Thoracic aorta (tissue), 2 donors: ENCODE measurements around the gene BCO1. TPM values are rescaled to one million over a fixed set of nuclear protein-coding genes. Genes with fewer than 3 reads are reported as not detected.
A peak's percentile ranks its signal among the peaks of the same experiment; 100 is the strongest.

ENCODE experiments used
- ATAC-seq: fragments of 150-250 bp; one replicate; pipeline ENCODE4 v1.8.0; 2017; ENCODE audit warnings: low read depth; ENCODE audit not compliant: insufficient number of reproducible peaks, low FRiP score
- DNase-seq: peaks from one replicate; pipeline ENCODE4 v3.0.0-alpha.2; 2020; ENCODE audit warnings: low spot score
- H3K27ac ChIP-seq, 2 donors: fragments of 200-600 bp; sonication (generic); 1 replicate in 1 of 2; 2 replicates in 1 of 2; pipeline ENCODE4 v1.5.1; 2016; ENCODE audit warnings: mild to moderate bottlenecking in 2 of 2, moderate library complexity in 2 of 2
- H3K27me3 ChIP-seq: fragments of 200-600 bp; sonication (generic); replicated peaks from 2 replicates; pipeline ENCODE4 v1.6.0; 2016; ENCODE audit warnings: mild to moderate bottlenecking; ENCODE audit not compliant: insufficient read depth
- H3K36me3 ChIP-seq: fragments of 200-600 bp; sonication (generic); one replicate; pipeline ENCODE4 v1.5.1; 2016
- H3K4me1 ChIP-seq, 2 donors: fragments of 200-600 bp; sonication (generic); 1 replicate in 1 of 2; 2 replicates in 1 of 2; pipeline versions ENCODE4 v1.5.1 to v1.6.0; 2016; ENCODE audit warnings: low read depth in 2 of 2, mild to moderate bottlenecking in 1 of 2; ENCODE audit not compliant: control insufficient read depth in 1 of 2
- H3K4me3 ChIP-seq: fragments of 200-600 bp; sonication (generic); 2 replicates; pipeline ENCODE4 v1.5.1; 2016; ENCODE audit warnings: mild to moderate bottlenecking
- H3K9me3 ChIP-seq: fragments of 200-600 bp; sonication (generic); 2 replicates; pipeline ENCODE4 v1.5.1; 2016
- total RNA-seq, 2 donors: library from RNA; depleted of rRNA; stranded (reverse); fragments of >200 nt; gene quantifications; one replicate each; pipeline versions ENCODE4 v1.1.0 to v1.2.3, GENCODE V29; 2016
- TF ChIP-seq, protein P1 (sequence below): fragments of 200-600 bp; sonication (generic); IDR thresholded peaks from one replicate; pipeline ENCODE4 v1.5.1; 2019; ENCODE audit warnings: antibody characterized with exemption

BCO1 gene
- total RNA-seq, 2 donors from 2014 or later = not detected

DNA sequence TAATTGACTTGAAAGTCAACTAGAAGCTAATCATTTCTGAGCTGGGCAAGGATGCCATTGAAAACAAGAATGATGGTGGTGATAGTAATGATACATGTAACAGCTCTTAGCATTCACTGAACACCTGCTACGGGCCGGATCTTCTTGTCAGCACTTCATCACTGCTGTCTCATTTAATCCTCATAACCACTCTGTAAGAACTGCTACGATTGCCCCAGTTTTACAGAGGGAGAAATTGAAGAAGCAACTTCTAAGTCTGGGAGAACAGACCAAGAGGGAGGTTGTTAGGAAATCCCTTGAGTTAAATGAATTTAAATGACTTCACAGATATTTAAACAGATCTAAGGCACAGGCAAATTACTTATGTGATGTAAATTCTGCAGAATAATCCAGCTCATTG is 69.3 kb downstream of the BCO1 start:
- ATAC-seq (no peak), DNase-seq (no peak)
- TF ChIP-seq, protein P1, sequence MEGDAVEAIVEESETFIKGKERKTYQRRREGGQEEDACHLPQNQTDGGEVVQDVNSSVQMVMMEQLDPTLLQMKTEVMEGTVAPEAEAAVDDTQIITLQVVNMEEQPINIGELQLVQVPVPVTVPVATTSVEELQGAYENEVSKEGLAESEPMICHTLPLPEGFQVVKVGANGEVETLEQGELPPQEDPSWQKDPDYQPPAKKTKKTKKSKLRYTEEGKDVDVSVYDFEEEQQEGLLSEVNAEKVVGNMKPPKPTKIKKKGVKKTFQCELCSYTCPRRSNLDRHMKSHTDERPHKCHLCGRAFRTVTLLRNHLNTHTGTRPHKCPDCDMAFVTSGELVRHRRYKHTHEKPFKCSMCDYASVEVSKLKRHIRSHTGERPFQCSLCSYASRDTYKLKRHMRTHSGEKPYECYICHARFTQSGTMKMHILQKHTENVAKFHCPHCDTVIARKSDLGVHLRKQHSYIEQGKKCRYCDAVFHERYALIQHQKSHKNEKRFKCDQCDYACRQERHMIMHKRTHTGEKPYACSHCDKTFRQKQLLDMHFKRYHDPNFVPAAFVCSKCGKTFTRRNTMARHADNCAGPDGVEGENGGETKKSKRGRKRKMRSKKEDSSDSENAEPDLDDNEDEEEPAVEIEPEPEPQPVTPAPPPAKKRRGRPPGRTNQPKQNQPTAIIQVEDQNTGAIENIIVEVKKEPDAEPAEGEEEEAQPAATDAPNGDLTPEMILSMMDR = no peak
- Histone ChIP-seq H3K36me3 (no peaks in the 10 kb centered on the region), H3K4me3 (no peak overlapping the region), H3K27me3 (no peaks in the 10 kb centered on the region), H3K9me3 (no peaks in the 10 kb centered on the region), H3K27ac (no peak overlapping the region), H3K4me1 (peaks cover 0 to 2% of the 10 kb centered on the region in 2 donors)

DNA sequence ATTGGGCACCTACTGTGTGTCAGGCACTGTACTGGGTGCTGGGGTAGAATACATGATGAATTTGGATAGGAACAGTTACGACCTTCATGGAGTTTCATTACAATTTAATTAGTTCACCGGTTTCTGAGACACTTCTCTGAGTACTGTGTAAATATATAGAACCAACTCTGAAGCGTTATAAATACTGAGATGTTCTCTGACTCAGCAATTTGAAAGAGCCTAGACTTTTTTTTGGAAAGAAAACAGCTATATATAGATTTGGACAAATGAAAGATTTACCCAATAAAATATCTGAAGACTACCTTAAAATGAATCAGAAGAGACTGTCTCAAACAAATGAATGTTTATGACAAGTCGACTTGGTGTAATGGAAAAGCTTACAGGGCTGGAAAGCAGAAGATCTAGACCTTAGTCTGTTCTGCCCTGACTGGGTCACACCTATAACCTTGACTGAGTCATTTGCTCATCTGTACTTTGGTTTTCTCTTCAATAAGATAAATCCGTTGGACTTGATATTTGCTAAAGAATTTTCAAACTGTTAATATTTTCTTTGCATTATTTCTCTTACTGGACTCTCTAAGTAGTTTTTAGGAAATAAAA is 71.7 kb downstream of the BCO1 start:
- Histone ChIP-seq H3K4me3 (no peak overlapping the region), H3K4me1 (peaks cover 7 to 16% of the 10 kb centered on the region in 2 donors), H3K27ac (no peak overlapping the region), H3K36me3 (no peaks in the 10 kb centered on the region), H3K27me3 (no peaks in the 10 kb centered on the region), H3K9me3 (no peaks in the 10 kb centered on the region)
- TF ChIP-seq, protein P1 = no peak
- ATAC-seq (no peak), DNase-seq (no peak)

DNA sequence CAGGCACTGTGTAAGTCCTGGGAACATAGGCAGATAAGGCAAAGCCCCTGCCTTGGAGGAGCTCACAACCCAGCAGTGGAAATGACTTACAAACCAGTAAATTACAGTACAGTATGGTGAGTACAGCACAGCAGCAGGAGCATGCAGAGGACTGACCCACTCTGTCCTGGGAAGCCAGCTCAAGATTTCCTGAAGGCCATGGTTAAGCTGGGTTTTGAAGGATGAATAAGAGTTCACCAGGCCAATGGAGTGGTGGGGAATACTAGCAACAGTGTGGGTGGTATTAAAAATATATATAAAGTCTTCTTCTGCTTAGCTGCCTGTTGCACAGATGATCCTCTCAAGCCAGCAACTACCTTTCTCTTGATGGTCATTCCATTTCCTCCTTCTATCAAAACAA is 73.3 kb downstream of the BCO1 start:
- ATAC-seq (no peak), DNase-seq (no peak)
- no peaks in the 10 kb centered on the region for H3K27me3 ChIP-seq
- no peak overlapping the region for H3K4me3 ChIP-seq
- H3K4me1 ChIP-seq = peaks cover 12 to 16% of the 10 kb centered on the region in 2 donors
- TF ChIP-seq, protein P1 = no peak
- no peaks in the 10 kb centered on the region for H3K36me3 ChIP-seq
- no peak overlapping the region for H3K27ac ChIP-seq
- H3K9me3 ChIP-seq = no peaks in the 10 kb centered on the region

DNA sequence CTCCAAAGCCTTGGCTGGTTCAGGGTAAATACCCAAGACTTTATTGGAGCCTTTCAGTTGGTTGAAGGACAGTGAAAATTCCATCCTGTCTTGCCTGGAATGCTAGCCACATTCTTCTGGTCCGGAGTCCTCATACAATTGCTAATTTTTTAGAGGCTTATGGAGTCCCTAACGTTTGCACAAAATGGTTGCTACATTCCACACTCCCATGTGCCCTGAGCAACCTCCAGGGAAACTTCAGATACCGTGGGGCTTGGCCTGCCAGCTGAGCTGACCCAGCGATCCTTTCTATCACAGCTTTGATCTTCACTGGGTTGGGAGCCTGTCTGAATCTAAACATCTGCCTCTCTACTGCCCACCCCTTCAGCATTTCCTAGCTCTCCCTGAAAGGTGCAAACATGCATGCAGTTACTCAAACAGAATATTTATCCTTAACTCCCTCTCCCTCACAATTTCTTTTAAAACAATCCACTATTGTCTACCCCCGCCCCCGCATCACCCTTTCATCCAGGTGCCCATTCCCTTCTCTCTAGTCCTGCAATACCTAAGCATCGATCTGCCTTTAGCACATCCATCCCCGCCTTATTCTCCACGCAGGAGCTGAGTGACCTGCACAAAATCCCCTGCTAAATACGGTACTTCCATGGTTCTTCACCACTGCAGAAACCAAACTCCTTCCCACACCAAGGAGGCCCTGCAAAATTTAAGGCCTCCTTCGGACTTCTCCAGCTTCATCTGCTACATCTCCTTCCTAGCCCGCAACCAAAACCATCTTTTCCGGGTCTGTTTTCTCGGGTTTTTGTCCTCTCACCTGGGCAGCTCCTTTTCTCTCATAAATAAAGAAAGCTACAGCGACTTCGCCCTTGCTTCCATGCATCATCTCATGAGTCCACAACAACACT is 75.5 kb downstream of the BCO1 start:
- ATAC-seq (peak; percentile 16), DNase-seq (no peak)
- H3K9me3 ChIP-seq = no peaks in the 10 kb centered on the region
- no peaks in the 10 kb centered on the region for H3K36me3 ChIP-seq
- TF ChIP-seq, protein P1 = no peak
- H3K4me3 ChIP-seq = peak overlapping the region; percentile 85
- H3K4me1 ChIP-seq = peaks cover 12 to 16% of the 10 kb centered on the region in 2 donors
- H3K27me3 ChIP-seq = no peaks in the 10 kb centered on the region
- peak overlapping the region; percentile 51 to 83 for H3K27ac ChIP-seq

DNA sequence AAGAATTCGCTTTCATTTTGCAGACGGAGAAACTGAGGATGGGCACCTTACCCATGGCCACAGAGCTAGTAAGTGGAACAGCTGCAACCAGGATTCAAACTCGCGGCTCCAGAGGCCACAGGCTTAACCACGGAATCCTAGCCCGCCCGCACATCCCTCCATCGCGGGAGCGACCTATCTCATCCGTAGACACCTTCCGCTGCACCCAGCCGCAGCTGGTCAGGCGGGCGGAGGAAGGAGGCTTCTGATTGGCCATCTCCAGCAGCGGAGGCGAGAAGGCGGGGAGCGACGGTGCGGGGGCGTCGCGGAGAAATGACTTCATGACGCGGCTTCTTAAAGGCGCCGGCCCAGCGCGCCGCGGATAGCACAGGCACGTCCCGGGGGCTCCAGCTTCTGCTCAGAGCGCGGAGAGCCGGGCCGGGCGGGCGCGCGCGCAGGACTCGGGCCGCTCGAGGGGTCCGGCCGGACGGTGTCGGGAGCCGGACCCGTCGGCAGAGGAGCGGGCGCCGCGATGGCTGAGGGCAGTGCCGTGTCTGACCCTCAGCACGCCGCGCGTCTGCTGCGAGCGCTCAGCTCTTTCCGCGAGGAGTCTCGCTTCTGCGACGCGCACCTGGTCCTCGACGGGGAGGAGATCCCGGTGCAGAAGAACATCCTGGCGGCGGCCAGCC is 76.2 kb downstream of the BCO1 start, which contains the start of gene GAN:
Gene GAN (plus strand): TSS at position 360 of the 668 bp plus-strand sequence. CDS start 152 bp downstream, at position 512.
- Histone ChIP-seq H3K36me3 (no peaks in the 10 kb centered on the region), H3K27ac (peak within 1 kb of the TSS; percentile 78 to 83), H3K4me3 (peak within 1 kb of the TSS; percentile 85), H3K27me3 (no peaks in the 10 kb centered on the region), H3K4me1 (peaks cover 12 to 16% of the 10 kb centered on the region in 2 donors), H3K9me3 (no peaks in the 10 kb centered on the region)
- DNase-seq = peak; percentile 89
- peak; percentile 92 for ATAC-seq
- TF ChIP-seq, protein P1 = no peak
